HepG2 (cell line): ENCODE results near the gene USP8. TPM values are rescaled to one million over a fixed set of nuclear protein-coding genes. Genes with fewer than 3 reads are reported as not detected.

ENCODE experiments used
- JARID2 ChIP-seq: sonication (generic); formaldehyde crosslinking; IDR thresholded peaks from 2 replicates; pipeline ENCODE4 v1.8.1; 2023; ENCODE audit warnings: missing genetic modification reagents, inconsistent platforms; ENCODE audit not compliant: insufficient replicate concordance
- JUN ChIP-seq: sonication (generic); formaldehyde crosslinking; IDR thresholded peaks from 2 replicates; pipeline ENCODE4 v1.4.0; 2020; ENCODE audit warnings: mild to moderate bottlenecking, missing genetic modification reagents
- NFIB ChIP-seq: sonication (generic); formaldehyde crosslinking; IDR thresholded peaks from 2 replicates; pipeline ENCODE4 v1.9.0; 2021; ENCODE audit warnings: missing genetic modification reagents, mild to moderate bottlenecking, borderline replicate concordance
- TSC22D2 ChIP-seq: sonication (generic); formaldehyde crosslinking; IDR thresholded peaks from 2 replicates; pipeline ENCODE4 v1.5.1; 2020; ENCODE audit warnings: missing genetic modification reagents, mild to moderate bottlenecking, borderline replicate concordance
- ZBTB38 ChIP-seq: sonication (generic); formaldehyde crosslinking; IDR thresholded peaks from 2 replicates; pipeline ENCODE4 v1.5.1; 2020; ENCODE audit warnings: mild to moderate bottlenecking, missing genetic modification reagents
- ZNF232 ChIP-seq: sonication (generic); formaldehyde crosslinking; IDR thresholded peaks from 2 replicates; pipeline ENCODE4 v1.4.0; 2020; ENCODE audit warnings: missing genetic modification reagents, borderline replicate concordance
- ZNF607 ChIP-seq: sonication (generic); formaldehyde crosslinking; IDR thresholded peaks from 2 replicates; pipeline ENCODE4 v1.5.1; 2020; ENCODE audit warnings: missing genetic modification reagents, mild to moderate bottlenecking, borderline replicate concordance
- ZNF775 ChIP-seq: sonication (generic); formaldehyde crosslinking; IDR thresholded peaks from 2 replicates; pipeline ENCODE4 v1.4.0; 2020; ENCODE audit warnings: missing genetic modification reagents, mild to moderate bottlenecking, moderate library complexity, borderline replicate concordance
- polyA plus RNA-seq, 8 experiments: library from polyadenylated mRNA; depleted of rRNA in 3 of 8; stranded (reverse) in 7 of 8; unstranded in 1 of 8; fragments of >200 nt; fragmentation: Illumina TruSeq in 4 of 8; extraction: Trizol in 4 of 8; gene quantifications; 2 replicates each; pipeline versions ENCODE4 v1.2.1 to v1.2.3, GENCODE V29; 2011 to 2016; ENCODE audit warnings: low read depth in 4 of 8, missing spikeins in 1 of 8, mixed read lengths in 1 of 8; ENCODE audit not compliant: insufficient read depth in 1 of 8
- total RNA-seq, 5 experiments: library from RNA; depleted of rRNA; stranded (reverse); fragments of >200 nt; fragmentation: Illumina TruSeq; extraction: Trizol; gene quantifications; 2 replicates each; pipeline ENCODE4 v1.2.3, GENCODE V29; 2016; ENCODE audit warnings: low read depth in 1 of 5
- TF ChIP-seq, protein P1 (sequence below), 2 experiments: fragments of 450-650 bp in 1 of 2; sonication (generic) in 1 of 2; formaldehyde crosslinking in 1 of 2; IDR thresholded peaks; 2 replicates each; pipeline versions ENCODE4 v1.6.1 to v1.8.0; 2016 to 2022; ENCODE audit warnings: antibody characterized with exemption in 1 of 2, mild to moderate bottlenecking in 1 of 2, missing genetic modification reagents in 1 of 2

Gene USP8
- total and polyA plus RNA-seq, 2 of the 13 experiments (the other 11 are each of a cell fraction or from before 2014, with no cell fraction given), result 36.4 to 50.7 TPM

DNA sequence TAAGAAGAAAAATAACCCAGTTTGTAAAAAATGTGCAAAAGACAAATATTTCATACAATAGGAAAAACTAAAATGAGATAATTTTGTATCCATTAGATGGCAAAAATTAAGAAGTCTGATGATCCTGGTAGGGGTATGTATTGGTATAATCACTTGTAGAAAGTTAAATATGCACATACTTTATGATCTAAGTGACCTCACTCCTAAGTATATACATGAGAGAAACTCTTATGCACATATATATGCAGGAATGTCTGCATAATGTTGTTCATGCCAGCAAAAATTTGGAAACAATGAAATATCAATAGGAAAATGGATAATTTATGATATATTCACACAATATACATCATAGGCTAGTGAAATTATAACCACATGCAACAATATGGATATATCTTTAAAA lies 88.8 kb downstream of the USP8 start (continued):
- TF ChIP-seq, protein P1, sequence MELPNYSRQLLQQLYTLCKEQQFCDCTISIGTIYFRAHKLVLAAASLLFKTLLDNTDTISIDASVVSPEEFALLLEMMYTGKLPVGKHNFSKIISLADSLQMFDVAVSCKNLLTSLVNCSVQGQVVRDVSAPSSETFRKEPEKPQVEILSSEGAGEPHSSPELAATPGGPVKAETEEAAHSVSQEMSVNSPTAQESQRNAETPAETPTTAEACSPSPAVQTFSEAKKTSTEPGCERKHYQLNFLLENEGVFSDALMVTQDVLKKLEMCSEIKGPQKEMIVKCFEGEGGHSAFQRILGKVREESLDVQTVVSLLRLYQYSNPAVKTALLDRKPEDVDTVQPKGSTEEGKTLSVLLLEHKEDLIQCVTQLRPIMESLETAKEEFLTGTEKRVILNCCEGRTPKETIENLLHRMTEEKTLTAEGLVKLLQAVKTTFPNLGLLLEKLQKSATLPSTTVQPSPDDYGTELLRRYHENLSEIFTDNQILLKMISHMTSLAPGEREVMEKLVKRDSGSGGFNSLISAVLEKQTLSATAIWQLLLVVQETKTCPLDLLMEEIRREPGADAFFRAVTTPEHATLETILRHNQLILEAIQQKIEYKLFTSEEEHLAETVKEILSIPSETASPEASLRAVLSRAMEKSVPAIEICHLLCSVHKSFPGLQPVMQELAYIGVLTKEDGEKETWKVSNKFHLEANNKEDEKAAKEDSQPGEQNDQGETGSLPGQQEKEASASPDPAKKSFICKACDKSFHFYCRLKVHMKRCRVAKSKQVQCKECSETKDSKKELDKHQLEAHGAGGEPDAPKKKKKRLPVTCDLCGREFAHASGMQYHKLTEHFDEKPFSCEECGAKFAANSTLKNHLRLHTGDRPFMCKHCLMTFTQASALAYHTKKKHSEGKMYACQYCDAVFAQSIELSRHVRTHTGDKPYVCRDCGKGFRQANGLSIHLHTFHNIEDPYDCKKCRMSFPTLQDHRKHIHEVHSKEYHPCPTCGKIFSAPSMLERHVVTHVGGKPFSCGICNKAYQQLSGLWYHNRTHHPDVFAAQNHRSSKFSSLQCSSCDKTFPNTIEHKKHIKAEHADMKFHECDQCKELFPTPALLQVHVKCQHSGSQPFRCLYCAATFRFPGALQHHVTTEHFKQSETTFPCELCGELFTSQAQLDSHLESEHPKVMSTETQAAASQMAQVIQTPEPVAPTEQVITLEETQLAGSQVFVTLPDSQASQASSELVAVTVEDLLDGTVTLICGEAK (IDR thresholded peaks at IDR 0.05), result no peak
- TF ChIP-seq, protein P1 (CRISPR knock-in tag; IDR thresholded peaks at IDR 0.05), result no peak
- TF ChIP-seq ZBTB38, result no peak
- TF ChIP-seq JUN (CRISPR knock-in tag), result no peak
- TF ChIP-seq ZNF607, result no peak
- TF ChIP-seq ZNF775 (CRISPR knock-in tag), result no peak
- no peak for TF ChIP-seq NFIB (CRISPR knock-in tag)
- TF ChIP-seq TSC22D2 (CRISPR knock-in tag), result no peak
- TF ChIP-seq ZNF232, result no peak
- no peak for TF ChIP-seq JARID2 (CRISPR knock-in tag)
